HL-60 (cell line): ENCODE data around the gene STXBP5L.

ENCODE experiments used
- GABPA ChIP-seq: IDR thresholded peaks from 2 replicates; pipeline ENCODE4 v1.6.1; 2012; ENCODE audit warnings: low read depth
- POLR2AphosphoS5 ChIP-seq: IDR thresholded peaks from 2 replicates; pipeline ENCODE4 v1.6.1; 2012; ENCODE audit warnings: low read depth
- SPI1 ChIP-seq: IDR thresholded peaks from 2 replicates; pipeline ENCODE4 v1.6.1; 2012; ENCODE audit warnings: low read depth, mild to moderate bottlenecking, borderline replicate concordance
- TF ChIP-seq, protein P1 (sequence below): IDR thresholded peaks from one replicate; pipeline ENCODE4 v1.5.1; 2011; ENCODE audit warnings: low read length, control low read depth, inconsistent platforms; ENCODE audit not compliant: insufficient read depth
- TF ChIP-seq, protein P2 (sequence below): IDR thresholded peaks from 2 replicates; pipeline ENCODE4 v1.6.1; 2012; ENCODE audit warnings: low read depth; ENCODE audit not compliant: insufficient replicate concordance

DNA sequence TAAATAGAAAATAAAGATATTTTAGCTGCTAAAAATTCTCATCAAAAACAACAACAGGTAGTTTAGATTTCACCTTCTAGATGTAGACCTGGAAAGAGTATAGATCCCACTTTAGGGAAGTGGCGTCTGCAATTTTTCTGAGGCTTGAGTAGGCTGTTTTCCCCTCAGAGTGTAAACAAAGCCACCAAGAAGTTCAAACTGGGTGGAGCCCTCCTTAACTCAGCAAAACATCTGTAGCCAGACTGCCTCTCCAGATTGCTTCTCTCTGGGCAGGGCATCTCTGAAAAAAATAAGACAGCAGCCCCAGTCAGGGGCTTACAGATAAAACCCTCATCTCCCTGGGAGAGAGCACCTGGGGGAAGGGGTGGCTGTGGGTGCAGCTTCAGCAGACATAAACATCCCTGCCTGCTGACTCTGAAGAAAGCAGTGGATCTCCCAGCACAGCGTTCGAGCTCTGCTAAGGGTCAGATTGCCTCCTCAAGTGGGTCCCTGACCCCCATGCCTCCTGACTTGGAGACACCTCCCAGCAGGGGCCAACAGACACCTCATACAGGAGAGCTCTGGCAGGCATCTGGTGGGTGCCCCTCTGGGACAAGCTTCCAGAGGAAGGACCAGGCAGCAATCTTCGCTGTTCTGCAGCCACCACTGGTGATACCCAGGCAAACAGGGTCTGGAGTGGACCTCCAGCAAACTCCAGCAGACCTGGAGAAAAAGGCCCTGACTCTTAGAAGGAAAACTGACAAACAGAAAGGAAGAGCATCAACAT, 259.6 kb downstream of the STXBP5L start:
- TF ChIP-seq, protein P1, sequence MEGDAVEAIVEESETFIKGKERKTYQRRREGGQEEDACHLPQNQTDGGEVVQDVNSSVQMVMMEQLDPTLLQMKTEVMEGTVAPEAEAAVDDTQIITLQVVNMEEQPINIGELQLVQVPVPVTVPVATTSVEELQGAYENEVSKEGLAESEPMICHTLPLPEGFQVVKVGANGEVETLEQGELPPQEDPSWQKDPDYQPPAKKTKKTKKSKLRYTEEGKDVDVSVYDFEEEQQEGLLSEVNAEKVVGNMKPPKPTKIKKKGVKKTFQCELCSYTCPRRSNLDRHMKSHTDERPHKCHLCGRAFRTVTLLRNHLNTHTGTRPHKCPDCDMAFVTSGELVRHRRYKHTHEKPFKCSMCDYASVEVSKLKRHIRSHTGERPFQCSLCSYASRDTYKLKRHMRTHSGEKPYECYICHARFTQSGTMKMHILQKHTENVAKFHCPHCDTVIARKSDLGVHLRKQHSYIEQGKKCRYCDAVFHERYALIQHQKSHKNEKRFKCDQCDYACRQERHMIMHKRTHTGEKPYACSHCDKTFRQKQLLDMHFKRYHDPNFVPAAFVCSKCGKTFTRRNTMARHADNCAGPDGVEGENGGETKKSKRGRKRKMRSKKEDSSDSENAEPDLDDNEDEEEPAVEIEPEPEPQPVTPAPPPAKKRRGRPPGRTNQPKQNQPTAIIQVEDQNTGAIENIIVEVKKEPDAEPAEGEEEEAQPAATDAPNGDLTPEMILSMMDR = no peak
- no peak for TF ChIP-seq POLR2AphosphoS5
- TF ChIP-seq SPI1 = no peak
- TF ChIP-seq, protein P2, sequence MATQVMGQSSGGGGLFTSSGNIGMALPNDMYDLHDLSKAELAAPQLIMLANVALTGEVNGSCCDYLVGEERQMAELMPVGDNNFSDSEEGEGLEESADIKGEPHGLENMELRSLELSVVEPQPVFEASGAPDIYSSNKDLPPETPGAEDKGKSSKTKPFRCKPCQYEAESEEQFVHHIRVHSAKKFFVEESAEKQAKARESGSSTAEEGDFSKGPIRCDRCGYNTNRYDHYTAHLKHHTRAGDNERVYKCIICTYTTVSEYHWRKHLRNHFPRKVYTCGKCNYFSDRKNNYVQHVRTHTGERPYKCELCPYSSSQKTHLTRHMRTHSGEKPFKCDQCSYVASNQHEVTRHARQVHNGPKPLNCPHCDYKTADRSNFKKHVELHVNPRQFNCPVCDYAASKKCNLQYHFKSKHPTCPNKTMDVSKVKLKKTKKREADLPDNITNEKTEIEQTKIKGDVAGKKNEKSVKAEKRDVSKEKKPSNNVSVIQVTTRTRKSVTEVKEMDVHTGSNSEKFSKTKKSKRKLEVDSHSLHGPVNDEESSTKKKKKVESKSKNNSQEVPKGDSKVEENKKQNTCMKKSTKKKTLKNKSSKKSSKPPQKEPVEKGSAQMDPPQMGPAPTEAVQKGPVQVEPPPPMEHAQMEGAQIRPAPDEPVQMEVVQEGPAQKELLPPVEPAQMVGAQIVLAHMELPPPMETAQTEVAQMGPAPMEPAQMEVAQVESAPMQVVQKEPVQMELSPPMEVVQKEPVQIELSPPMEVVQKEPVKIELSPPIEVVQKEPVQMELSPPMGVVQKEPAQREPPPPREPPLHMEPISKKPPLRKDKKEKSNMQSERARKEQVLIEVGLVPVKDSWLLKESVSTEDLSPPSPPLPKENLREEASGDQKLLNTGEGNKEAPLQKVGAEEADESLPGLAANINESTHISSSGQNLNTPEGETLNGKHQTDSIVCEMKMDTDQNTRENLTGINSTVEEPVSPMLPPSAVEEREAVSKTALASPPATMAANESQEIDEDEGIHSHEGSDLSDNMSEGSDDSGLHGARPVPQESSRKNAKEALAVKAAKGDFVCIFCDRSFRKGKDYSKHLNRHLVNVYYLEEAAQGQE = no peak
- TF ChIP-seq GABPA = no peak
